Fibroblast of skin of scalp (primary cell): ENCODE results near the gene POLR2L.
A peak's percentile ranks its signal among the peaks of the same experiment; 100 is the strongest.

Experiments
- DNase-seq: peaks from one replicate; pipeline ENCODE4 v3.0.0-alpha.2; 2013

POLR2L gene

GRCh38 chr11:837189-837989 is 4.9 kb downstream of the POLR2L start:
- DNase-seq: no peak

DNA sequence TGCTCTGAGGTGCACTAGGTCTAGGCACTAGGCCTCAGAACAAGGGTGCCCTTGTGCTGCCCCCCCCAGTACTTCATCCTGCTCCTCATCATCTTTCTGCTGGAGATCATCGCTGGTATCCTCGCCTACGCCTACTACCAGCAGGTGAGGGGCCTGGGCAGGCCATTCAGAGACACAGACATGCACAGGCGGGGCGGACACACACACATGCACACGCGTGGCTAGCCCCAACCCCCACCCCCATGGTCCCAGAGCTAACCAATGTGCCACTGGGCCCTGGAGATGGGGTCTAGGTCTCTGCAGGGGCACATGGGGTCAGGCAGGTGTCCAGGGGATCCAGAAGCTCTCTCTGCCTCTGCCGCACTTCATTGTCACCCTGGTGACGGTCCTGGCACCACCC is 5.6 kb downstream of the POLR2L start:
- no peak for DNase-seq

DNA sequence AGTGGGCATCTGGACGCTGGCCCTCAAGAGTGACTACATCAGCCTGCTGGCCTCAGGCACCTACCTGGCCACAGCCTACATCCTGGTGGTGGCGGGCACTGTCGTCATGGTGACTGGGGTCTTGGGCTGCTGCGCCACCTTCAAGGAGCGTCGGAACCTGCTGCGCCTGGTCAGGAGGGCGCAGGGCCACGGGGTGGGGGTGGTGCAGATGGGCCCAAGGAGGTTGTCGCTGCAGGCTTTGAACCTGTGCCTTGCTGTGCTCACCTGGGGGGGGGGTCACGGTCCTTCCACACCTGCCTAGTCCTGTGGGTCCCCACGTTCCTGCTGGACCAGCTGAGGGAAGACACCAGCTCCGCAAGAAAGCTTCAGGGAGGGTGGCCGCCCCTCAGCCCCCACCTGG is 6.1 kb downstream of the POLR2L start:
- DNase-seq: no peak

DNA sequence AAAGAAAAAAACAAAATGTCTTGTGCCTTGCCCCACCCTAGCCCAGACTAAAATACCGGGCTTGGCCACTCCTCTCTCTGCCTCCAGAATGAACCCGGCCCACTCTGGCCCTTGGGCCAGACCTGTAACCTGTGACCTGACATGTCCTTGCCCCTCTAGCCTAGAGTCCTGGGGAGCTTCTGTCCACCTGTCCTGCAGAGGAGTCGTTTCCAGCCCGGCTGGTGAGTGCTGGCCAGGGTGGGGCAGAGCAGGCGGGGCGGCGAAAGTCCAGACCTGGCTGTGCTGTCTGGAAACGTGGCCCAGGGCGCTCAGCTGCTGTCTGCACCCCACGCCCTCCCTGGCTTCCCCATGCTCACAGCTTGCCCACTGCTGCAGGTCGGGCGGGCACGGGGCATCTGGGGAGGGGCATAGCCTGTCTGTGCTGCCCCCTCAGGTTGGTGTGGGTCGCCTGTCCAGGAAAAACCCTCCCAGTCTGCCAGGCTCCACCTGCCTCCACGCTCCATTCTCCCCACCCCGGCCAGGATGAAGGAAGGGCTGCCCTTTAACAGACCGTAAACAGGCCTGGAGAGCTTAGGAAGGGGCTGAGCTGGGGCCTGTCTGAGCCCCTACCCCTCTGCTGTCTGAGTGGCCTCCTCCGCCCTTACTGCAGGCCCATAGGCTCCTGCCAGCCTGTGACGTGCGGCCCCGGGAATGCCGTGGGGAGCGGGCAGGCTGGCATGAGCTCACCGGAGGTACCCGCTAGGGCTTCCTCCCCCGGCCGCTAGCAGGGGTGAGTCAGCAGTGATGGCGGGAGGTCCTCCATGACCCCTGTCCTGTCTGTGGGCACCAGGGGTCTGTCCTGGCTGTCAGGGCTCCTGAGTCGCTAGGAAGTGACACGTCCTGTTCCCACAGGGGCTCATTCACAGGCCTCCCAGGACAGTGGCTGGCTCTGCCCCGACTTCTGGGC is 7.7 kb downstream of the POLR2L start:
- DNase-seq: peak; percentile 78

- DNase-seq: no peak
These were observed 8.4 kb downstream of the POLR2L start for GRCh38 chr11:833849-834311.

GRCh38 chr11:833114-833791 is 9.1 kb downstream of the POLR2L start:
- peak; percentile 46 for DNase-seq

DNA sequence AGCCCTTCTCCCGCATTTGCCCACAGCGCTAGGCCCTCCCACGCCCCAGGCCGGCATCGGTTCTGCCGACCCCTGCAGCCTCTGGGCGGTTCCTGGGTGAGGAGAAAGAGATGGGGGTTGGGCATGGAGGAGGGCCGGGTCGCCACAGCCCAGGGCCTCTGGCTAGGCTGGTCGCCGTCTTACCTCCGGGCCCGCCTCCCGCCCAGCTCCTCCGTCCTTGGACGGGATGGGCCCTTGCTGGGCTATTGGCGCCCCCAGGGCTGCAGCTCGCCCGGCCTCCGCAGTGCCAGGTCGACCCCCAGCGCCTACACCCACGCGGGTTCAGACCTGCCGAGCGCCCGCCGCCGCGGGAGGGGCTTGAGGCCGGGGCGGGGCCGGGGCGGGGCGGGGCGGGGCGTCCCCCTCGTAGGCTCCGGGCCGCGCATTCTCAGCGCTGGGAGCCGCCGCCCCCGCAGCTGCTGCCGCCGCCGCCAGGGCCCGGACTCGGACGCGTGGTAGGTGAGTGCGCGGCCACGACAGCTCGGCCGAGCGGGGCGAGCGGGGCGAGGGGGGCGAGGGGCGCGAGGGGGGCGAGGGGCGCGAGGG is 9.7 kb downstream of the POLR2L start, which contains the start of gene CD151:
CD151 (plus strand) TSS at position 424 of the 585 bp plus-strand sequence. CDS start 3,118 bp downstream, outside the sequence.
- peak; percentile 61 for DNase-seq

DNA sequence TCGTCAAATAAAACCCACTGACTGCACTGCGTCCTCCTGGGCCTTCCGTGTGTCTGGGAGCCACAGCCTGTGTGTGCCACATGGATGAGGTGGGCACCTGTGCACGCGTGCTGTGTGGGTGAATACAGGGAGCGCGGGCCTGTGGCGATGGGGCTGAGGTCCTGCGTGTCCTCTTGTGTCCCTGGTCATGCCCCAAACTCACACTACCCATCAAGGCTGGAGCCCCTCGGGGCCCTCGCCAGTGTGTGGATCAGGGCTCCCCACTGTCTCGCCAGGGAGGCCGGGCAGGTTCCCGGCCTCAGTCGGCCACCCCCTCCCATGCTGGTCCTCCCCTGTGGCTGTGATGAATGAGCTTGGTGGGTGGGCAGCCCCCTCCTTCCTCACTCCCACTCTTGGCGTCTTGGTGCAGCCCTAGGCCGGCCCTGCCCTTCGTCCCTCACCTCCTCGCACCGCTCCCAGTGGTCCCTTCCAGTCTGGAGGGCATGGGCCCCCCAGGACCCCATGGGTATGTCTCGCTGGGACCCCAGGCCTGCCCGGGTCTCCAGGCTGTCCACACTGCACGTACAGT is 10.3 kb downstream of the POLR2L start:
- no peak for DNase-seq

GRCh38 chr11:831118-831864 is 11.0 kb downstream of the POLR2L start:
- peak; percentile 53 for DNase-seq

- peak; percentile 53 for DNase-seq
These were observed 11.8 kb downstream of the POLR2L start for GRCh38 chr11:830295-831117.

- DNase-seq: no peak
These were observed 12.5 kb downstream of the POLR2L start for GRCh38 chr11:829847-830294.

DNA sequence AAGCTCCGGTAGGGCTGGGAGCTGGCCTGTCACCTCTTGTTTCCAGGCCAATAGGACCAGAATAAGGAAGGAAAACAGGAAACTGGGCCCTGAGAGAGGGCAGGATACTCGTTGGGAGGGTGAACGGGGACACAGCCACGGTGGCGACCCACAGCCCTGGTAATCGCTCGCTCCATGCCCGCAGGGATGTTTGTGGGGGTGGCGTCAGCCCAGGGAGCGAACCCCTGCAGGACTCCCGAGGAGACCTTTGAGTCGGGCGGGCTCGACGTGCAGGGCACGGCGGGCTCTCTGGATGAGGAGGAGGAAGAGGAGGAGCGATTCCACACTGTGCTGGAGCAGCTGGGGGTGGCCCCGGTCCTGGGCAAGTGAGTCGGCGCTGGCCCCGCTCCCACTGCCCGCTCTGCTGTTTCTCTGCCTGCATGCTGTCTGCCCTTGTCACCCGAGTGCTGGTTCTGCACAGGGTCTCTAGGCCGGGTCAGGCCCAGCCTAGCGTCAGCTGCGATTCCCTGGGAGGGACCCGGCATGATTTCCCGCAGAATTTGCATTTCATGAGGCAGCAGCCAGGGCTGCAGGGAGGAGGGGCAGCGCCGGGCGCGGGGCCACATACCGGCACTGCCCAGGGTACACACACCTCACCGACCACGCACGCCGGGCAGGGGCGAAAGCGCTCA is 13.0 kb downstream of the POLR2L start:
- peak; percentile 29 for DNase-seq

- DNase-seq: no peak
These were observed 13.7 kb downstream of the POLR2L start for GRCh38 chr11:828506-829175.

DNA sequence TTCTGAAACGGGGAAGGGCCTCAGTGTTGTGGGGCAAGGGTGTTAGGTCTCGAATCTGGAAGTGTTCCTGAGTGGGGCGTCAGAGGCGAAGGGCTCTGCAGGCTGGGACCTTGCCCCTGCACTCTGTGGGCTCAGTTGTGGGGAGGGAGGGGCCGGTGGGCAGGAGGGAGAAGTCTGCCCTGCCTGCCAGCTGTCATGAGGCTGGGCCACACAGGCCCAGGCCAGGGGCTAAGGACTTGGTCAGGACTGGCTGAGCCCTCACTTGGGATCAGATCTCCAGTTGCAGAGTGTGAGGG is 14.5 kb downstream of the POLR2L start, which contains the start of gene CRACR2B:
CRACR2B (plus strand) TSS at position 23 of the 296 bp plus-strand sequence. CDS start 689 bp downstream, outside the sequence.
- DNase-seq: no peak

DNA sequence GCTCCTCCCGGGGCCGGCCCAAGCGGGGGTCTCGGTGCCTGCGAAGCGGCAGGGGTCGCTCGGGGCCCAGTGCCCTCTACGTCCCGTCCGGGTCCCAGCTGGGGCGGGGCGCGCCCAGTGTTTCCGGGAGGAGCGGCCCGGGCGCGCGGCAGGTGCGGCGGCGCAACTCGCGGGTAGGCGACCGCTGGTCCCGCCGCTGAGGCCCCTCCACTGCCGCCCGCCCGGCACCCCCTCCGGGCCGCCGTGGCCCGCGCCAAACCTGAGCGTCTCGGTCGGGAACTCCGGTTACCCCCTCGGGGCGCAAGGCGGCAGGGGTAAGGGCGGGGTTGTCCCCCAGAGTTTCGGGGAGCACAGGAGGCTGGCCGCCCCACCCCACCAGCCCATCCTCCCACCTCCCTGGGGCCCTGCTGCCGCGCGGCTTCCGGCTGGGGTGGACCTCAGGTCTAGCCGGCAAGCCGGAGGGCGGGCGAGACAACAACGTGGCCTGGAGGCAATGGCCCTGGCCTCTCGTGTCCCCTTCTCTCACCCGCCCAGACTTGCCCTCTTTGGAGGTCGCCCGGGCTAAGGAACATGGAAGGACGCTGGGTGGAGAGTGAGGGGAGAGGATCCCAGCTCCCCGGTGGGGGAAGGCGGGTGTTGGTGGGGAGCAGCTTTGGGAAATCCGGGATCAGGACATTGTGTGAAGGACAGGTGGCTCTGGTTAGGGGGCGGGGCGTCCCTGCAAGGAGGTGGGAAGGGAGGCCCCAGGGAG is 15.0 kb downstream of the POLR2L start:
- no peak for DNase-seq

- no peak for DNase-seq
These were observed 15.5 kb downstream of the POLR2L start for GRCh38 chr11:826836-827145.

DNA sequence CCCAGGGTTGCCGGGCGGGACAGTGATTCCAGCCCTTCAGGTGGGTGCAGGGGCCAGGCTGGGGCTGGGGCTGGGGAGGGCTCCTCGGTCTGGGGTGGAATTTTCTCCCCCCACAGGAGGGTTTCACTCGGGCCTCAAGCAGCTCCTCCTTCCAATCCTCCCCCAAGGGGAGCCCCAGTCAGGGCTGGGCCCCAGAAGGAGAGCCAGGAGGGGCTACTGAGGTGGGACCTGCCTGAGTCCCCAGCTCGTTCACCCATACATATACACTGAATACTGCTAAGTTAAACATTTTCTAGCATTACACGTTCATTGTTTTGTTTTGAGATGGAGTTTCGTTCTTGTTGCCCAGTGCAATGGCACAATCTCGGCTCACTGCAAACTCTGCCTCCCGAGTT is 16.1 kb downstream of the POLR2L start:
- no peak for DNase-seq
